HS-5 (cell line): ENCODE data around the gene ILKAP.

Source experiments
- DNase-seq: peaks from one replicate; pipeline ENCODE4 v3.0.0-alpha.2; 2012; ENCODE audit warnings: low read depth

ILKAP gene

DNA sequence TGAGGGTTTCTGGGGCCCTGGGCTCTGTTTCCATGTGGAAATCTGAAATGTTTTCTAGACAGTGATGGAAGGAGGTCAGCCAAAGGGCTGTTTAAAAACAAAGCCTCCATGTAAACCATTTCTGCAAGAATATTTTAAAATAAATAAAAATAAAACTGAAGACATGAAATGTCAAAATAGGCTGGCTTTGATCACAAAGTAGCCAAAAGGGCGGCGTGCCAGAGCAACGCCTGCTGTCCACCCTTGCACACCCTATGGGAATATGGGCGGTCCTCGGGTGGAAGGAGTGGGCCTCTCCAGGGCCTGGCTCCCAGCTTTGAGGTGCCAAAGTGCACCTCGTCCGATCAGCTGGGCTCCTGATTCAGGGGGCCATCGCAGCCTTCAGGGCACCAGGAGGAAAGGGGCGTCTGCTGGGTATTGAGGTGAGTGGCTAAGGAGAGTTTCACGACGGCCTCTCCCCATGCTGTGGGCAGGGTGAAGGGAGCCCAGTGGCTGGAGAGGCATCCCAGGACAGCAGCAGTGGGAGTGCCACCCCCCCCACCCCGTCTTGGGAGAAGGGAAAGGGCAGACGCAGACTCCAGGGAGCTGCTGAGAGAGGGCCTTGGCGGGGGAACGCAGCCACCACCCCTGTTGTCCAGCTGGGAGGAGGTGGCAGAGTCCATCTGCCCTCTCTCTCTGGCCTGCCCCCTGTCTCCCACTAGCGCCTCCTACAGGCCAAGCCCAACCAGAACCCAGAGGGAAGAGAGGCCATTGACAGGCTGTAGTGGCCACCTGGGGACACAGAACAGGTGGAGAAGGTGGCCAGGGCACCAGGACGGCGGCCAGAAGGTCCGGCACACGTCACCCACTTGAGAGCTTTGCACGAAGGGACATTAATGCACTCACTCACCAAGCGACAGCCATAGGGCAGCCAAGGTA lies 50.5 kb downstream of the ILKAP start:
- DNase-seq, result no peak

DNA sequence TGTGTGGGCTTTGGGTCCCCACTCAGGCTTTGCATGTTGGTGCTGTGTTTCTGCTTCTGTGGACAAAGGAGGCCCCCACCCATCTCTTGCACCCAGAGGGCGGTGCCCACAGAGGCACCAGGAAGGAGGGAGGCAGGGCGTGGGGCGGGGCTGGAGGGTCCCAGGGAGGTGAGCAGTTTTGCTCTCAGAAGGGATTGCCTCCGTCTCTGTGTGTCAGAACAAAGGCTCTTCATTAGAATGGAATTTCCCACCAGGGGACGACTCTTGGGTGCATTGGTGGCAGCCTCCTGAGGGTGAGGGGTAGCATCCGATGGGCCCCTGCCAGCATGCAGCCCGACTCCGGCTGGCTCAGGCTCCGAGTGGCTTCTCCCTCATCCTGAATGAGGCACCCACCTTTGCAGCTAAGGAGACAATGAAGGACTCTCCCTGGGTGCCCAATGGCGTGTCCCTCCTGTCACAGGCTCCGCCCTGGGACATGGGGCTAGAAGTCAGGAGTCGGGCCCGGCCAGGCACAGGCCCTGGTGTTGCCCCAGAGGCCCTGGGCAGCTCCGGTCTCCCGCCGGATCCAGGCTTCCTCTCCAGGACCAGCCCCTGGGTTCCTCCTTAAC lies 51.8 kb downstream of the ILKAP start:
- DNase-seq, result no peak

DNA sequence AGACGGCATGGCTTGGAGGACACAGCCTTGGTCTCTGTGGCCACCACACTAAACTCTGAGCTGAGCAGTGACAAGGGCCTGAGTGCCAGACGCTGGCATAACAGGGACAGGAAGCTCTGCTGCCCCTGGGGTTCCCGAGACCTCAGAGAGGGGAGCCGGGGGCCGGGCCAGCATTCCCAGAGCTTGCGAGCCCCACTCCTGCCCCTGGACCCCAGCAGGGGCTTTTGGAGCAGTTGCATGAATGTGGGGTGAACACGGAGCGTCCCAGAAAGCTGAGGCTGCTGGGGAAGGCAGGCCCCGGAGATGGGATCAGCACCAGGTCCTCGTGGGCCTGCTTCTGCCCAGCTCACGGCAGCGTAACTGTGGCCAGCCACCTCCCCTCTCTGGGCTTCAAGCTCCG lies 52.3 kb downstream of the ILKAP start:
- no peak for DNase-seq

DNA sequence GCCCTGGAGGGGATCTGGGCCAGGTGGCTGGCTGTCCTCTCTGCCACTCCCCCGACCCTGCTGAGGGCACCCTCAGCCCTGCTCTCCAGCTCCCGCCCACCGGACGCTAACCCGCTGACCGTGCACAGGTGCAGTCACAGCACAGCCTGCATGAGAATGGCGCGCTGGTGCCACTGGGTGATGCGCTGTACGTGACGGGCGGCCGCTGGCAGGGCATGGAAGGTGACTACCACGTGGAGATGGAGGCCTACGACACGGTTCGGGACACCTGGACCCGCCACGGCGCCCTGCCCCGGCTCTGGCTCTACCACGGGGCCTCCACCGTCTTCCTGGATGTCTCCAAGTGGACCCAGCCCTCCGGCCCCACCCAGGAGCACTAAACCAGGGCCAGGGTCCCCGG lies 52.8 kb downstream of the ILKAP start:
- DNase-seq, result no peak

DNA sequence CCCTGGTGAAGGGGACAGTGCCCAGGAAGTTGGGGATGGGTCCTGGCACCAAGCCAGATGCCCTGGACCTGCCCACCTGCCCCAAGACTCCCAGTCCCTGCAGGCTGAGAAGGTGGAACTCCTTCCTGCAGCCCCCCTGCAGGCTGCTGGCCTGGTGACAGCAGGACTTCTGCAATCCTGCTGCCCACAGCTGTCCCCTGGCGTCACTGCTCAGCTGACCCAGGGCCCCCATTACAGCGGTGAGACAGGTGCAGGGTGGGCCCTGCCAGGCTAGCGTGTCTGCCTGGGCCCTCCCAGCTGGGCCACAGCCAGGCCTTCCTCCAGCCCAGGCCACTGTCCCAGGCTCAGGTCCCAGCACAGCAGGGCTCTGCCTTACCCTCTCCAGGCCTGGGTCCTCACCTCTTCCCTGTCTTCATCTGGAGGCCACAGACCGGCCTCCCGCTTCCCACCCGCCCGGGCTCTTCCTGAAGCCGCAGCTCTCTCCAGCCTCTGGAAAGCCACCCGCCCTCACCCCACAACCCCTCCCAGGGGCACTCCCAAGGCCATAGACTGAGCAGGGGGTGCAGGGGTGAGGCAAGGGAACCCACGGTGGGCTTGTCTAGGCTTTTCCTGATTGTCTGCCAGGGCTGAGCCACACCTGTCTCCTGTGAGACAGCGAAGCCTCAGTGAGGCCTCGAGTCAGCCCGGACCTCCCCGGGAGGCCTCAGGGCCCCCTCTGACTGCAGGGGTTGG lies 53.5 kb downstream of the ILKAP start:
- DNase-seq, result no peak

DNA sequence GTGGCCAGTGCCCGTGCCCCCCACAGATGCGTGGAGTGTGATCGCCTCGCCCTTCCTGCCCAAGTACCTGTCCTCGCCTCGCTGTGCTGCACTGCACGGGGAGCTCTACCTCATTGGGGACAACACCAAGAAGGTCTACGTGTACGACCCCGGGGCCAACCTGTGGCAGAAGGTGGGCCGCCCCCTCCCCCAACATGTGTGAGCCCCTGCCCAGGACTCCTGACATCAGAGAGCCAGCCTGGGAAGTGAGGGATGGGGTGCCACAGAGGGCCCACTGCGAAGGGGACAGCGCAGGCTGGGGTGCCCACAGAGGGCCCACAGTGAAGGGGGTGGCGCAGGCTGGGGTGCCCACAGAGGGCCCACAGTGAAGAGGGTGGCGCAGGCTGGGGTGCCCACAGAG lies 54.5 kb downstream of the ILKAP start:
- DNase-seq, result no peak

DNA sequence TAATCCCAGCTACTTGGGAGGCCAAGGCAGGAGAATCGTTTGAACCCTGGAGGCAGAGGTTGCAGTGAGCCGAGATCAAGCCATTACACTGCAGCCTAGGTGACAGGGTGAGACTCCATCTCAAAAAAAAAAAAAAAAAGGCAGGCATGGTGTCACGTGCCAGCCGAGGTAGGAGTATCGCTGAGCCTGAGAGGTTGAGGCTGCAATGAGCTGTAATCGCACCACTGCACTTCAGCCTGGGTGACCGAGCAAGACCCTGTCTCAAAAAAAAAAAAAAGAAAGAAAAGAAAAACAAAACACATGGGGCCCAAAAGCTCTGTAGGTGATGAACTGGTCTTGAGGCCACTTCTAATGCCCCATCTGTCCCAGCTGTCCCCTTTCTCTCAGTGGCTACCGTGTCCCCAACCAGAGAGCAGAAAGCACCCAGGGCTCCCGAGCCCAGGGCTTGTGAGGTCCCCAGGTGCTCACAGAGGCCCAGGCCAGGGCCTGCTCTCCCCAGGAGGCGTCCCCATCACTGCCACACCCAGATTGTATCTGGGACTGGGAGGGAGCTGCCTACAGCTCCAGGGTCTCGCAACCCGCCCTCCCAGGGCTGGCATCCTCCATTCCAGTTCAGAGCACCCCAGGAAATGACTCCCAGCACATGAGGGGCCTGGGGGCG lies 56.5 kb downstream of the ILKAP start:
- no peak for DNase-seq

DNA sequence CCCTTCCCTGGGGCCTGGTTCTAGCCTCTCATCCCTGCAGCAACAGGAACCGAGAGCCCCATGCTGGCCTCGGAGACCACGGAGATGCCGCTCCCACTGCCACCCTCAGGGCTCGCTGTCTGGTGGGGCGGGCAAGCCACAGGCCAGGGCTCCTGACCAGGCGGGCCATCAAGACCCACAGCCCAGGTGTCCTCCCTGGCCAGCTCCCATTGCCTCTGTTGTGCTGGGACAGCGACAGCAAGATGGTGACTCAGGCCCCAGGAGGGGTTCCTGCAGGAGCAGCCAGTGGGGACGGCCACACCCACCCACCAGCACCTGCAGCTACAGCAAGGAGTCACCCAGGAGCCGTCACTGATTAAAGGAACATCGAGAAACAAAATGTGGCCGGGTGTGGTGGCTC lies 57.6 kb downstream of the ILKAP start:
- no peak for DNase-seq

DNA sequence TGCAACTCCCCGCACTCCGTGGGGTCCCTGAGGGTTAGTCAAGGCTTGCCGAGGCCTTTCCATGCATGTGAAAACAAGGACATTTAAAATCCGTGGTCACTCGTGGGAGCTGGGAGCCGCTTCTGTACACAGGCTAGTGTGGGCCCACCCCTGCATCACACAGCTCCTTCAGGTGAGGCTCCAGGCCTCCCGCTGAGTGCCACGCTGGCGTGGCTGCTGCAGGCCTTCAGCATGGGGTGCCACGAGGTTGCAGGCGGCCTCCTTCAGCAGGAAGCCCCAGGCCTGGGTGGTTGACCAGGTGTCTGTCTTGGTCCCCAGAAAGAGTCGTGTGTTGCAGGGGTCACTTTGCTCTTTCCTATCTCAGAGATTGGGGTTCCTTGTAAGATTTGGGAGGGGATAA lies 58.4 kb downstream of the ILKAP start:
- DNase-seq, result no peak

DNA sequence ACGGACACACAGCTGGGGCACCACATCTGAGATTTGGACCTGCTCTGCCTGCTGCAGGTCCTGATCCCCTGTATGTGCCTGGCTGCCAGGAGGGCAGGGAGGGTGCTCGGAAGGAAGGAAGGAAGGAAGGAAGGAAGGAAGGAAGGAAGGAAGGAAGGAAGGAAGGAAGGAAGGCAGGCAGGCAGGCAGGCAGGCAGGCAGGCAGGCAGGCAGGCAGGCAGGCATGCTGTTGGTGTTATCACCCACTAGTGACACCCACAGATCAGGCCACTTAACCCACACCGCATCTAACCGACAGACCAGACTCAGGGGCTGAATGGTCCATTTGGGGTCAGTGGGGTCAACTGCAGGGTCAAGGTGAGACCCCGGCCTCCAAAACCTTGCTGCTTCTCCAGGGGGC lies 59.2 kb downstream of the ILKAP start:
- DNase-seq, result no peak

DNA sequence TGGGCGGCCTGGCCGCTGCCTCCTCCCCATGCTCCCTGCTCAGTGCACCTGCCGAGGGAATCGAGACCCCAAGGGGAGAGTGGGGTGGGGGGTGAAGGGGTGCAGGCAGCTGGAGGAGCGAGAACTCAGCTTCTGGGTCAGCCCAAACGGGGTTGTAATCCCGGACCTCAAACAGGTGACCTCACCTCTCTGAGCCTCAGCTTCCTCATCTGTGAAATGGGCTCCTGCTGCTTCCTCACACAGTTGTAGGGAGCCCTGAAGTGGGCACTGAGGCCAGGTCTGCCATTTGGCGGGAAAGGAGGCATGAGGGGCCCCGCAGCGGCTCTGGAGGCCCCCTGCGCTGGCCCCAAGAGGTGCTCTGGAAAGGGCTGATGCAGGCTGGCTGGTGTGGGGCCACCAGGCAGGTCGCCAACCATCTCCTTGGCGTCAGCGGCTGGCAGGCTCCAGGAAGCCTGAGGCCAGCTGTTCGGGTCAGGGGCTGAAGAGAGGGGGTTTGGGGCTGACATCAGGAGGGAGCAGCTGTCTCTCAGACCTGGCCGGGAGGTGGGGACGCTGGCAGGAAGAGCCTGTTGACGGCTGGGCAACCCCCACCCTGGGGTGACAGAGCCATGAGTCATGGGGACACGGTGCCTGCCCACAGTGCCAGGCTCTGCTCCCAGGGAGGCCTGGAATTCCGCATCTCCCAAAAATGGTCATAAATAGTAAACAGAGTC lies 60.1 kb downstream of the ILKAP start:
- DNase-seq, result peak; percentile 40

DNA sequence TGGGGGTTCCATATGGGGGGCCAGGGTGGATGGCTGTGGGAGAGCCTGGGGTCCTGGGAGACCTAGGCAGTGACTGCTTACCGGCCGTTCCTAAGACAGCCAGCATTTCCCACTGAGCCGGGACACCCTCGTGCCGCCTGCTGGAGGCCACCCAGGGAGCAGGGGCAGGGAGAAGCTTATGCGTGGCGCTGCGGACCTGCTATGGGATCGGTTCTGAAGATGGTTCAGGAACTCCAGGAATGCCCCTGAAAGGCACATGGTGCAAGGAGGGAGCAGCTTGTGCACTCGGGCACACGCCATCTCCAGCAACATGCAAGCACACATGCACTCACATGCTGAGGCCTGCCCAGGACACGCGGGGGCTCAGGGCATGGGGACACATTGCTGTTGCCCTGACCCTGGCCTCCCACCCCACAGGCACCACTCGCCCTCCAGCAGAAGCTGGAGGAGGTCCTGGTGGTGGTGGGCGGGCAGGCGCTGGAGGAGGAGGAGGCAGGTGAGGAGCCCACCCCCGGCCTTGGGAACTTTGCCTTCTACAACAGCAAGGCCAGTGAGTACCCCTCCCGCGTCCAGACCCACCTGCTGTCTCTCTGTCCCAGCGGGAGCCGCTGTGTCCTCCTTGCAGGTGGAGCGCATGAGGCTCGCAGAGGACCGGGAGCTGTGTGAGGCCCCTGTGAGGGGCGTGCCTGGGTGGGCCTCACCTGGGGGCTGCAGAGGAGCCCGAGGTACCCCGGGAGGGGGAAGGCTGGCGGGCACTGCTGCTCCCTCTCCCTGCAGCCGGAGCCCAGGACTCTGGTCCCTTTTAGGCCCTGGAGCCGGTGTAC lies 60.9 kb downstream of the ILKAP start:
- DNase-seq, result no peak

DNA sequence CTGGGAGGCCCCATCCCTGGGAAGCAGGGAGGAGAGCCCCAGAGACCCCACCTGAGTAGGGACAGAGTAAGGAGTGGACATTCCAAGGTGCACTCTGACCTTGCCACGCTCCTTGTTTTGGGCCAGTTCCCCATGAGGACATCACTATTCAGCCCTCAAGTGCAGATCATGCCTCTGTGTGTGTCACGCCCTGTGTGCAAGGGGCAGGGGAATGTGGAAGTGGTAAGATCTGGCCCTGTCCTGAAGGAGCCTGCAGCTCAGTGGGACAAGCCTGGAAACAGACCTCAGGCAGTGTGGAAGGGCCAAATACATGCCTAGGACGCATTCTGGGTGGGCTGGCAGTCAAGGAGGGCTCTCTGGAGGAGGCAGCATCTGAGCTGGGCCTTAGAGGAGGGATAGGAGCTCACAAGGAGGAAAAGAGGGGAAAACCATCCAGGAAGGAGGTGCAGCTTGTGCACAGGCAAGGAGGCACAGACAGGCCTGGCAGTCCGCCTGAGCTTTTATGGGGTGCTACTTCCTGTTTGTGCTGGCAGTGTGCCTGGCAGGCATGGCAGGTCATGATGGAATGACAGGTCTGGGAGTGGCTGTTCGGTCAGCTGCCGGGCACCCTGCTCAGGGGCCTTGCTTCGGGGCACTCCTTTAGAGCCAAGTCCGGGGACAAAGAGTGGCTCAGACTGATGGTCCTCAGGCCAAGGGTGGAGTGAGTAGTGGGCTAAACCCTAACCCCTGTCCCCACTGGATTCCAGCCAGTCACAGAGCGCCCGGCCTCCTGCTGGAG lies 61.8 kb downstream of the ILKAP start:
- DNase-seq, result peak; percentile 37

DNA sequence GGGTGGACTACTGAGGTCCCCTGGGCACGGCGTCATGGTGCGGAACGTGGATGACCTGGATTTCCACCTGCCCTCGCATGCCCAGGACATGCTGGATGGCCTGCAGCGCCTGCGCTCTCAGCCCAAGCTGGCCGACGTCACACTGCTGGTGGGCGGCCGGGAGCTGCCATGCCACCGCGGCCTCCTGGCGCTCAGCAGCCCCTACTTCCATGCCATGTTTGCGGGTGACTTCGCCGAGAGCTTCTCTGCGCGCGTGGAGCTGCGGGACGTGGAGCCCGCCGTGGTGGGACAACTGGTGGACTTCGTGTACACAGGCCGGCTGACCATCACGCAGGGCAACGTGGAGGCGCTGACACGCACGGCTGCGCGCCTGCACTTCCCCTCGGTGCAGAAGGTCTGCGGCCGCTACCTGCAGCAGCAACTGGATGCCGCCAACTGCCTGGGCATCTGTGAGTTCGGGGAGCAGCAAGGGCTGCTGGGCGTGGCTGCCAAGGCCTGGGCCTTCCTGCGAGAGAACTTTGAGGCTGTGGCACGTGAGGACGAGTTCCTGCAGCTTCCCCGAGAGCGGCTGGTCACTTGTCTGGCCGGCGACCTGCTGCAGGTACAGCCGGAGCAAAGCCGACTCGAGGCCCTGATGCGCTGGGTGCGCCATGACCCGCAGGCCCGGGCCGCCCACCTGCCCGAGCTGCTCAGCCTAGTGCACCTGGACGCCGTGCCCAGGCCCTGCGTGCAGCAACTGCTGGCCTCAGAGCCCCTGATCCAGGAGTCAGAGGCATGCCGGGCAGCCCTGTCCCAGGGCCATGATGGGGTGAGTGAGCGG lies 62.6 kb downstream of the ILKAP start:
- DNase-seq, result no peak

DNA sequence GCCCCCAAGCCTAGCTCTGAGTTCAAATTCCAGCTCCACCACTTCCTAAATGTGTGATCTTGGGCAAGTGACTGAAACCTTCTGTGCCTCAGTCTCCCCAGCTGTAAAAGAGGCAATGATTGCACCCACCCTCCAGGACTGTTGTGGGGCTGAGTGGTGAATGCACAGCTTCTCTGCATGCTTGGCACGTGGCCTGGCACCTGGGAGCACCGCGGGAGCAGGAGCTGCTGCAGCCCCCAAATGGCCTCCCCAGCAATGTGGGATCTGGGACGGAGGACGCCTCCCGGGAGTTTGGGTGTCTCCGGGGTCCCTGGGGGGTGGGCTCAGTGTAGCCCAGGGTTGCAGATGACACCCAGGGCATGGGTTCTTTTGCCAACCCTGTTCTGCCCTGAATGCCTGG lies 63.5 kb downstream of the ILKAP start:
- no peak for DNase-seq

DNA sequence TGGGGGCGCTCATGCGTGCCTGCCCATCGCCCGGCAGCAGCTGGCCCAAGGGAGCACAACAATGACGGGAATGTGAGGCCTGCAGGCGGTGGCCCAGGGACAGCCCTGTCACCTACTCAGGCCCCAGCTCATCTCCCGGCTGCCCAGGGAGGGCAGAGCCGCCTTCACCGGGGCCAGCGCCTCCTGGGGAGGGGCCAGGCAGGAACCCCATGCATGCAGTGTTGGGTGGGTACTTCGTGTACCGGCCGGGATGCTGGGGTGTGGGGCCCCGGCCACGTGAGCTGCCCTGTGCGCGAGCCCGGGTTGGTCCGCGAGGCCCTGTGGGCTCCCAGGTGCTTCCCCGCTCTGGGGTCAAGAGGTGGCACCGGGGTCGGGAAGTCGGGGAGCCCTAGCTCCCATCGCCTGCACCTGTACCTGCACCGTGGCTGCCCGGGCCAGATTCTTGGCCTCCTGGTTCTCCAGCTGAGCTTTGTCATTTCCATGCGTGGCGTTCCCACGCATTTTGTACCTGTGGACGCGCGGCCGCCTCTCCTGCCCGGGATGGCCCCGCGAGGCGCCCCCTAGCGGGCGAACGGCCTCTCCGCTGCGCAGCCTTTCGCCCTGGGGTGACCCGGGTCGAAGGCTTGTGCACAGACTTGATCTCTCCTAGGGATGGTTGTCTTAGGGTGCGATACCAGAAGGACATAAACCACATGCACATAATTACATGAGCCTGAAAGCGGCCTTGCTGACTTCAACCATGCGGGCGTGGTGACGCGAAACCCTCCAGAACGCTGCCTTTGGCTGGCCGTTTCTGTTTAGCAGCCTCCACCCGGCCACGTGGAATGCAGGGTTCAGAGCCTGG lies 64.1 kb downstream of the ILKAP start:
- no peak for DNase-seq

DNA sequence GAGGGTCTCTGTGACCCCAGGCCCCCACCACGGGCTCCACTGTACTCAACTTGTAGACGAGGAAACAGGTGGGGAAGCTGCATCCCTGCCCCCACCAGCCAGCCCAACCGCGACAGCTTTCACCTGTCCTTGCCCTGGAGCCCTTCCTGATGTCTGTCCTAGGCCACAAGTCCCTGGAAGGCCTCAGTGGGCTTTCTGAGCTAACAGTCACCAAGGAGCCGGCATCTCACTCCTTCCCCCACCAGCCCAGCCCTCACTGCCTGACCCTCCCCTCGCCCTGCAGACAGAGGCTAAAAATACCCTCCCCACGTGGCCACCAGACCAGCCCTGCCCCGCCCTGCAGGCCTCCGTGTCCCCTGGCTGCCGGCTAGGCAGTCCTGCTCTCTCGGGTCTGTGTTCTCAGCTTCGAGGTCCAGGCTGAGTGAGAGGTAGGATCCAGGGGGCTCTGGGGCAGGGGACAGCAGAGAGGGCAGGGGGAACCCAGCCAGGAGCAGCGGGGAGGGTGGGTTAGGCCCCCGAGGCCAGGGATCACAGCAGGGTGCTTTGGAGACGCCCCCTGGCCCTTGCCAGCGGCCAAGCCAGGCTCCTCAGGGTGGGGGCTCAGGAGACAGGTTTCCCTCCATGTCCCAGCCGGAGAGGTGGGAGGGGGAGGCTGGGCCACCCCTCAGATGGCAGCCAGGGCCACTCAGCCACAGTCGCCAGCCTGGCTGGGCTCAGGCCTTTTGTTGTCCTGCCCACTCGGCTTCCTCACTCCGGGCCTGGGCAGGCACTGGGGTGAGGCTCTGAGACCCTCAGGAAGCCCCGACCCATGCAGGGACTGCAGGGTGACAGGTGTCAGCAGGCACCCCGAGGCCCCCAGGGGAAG lies 64.9 kb downstream of the ILKAP start, which contains the start of gene KLHL30:
KLHL30 (plus strand) TSS at position 338 of the 865 bp plus-strand sequence. CDS start 2,087 bp downstream, outside the sequence.
- no peak for DNase-seq
